ENCODE measurements around the gene TNFRSF14.

TNFRSF14 gene

GRCh38 chr1:2612591-2613365 is 56.6 kb downstream of the TNFRSF14 start:
- H3K4ac ChIP-seq (ENCODE audit: low read length), result no peak overlapping the region
- H3K36me3 ChIP-seq (replicated peaks in 1 of 2; ENCODE audit: control insufficient read depth in 2 of 2, insufficient read depth in 2 of 2, low read length in 2 of 2), result no peaks in the 10 kb centered on the region
- H3K4me1 ChIP-seq (ENCODE audit: control insufficient read depth in 2 of 2, insufficient read depth in 1 of 2, low read depth in 1 of 2, low read length in 2 of 2), result peaks cover under 1 to 7% of the 10 kb centered on the region in 2 donors
- no peak overlapping the region for H2BK5ac ChIP-seq (ENCODE audit: low read length)
- H3K9me3 ChIP-seq (replicated peaks in 1 of 2; ENCODE audit: control insufficient read depth in 2 of 2, insufficient read depth in 1 of 2, low read depth in 1 of 2, low read length in 2 of 2), result peaks cover 0 to 6% of the 10 kb centered on the region in 2 donors
- no peak overlapping the region for H2AFZ ChIP-seq (ENCODE audit: low read length)
- peak overlapping the region; percentile 30 for H2BK15ac ChIP-seq (ENCODE audit: low read length)
- H3K9ac ChIP-seq (ENCODE audit: low read depth, low read length, poor library complexity), result no peak overlapping the region
- no peak overlapping the region for H4K8ac ChIP-seq (ENCODE audit: low read depth, low read length)
- H4K91ac ChIP-seq (ENCODE audit: low read depth, low read length, poor library complexity), result no peak overlapping the region
- peak overlapping the region; percentile 19 for H3K18ac ChIP-seq (ENCODE audit: low read length)
- H2BK120ac ChIP-seq (ENCODE audit: low read depth, low read length), result no peak overlapping the region
- no peak overlapping the region for H3K14ac ChIP-seq (ENCODE audit: low read length)
- no peak overlapping the region for H3K4me2 ChIP-seq (ENCODE audit: insufficient read depth, low read length, poor library complexity, severe bottlenecking)
- no peak overlapping the region for H3K4me3 ChIP-seq (ENCODE audit: low read length in 2 of 2)
- no peak for DNase-seq (ENCODE audit: low spot score)
- no peak overlapping the region for H3K23ac ChIP-seq (ENCODE audit: low read depth, low read length, poor library complexity)
- no peak overlapping the region for H2BK12ac ChIP-seq (ENCODE audit: low read length)
- no CpG with 5 or more reads among the region's 11 CpGs for WGBS, 2 donors (ENCODE audit: extremely low coverage in 2 of 2, insufficient read length in 2 of 2, insufficient replicate concordance in 1 of 2)
- H3K27me3 ChIP-seq (ENCODE audit: control insufficient read depth in 3 of 3, insufficient read depth in 3 of 3, low read depth in 1 of 3, low read length in 3 of 3), result peaks cover 0 to 18% (median 2%) of the 10 kb centered on the region in 3 experiments
- no peak overlapping the region for H3K27ac ChIP-seq (replicated peaks; ENCODE audit: low read length)
- H2AK5ac ChIP-seq (ENCODE audit: low read depth, low read length), result peak overlapping the region; percentile 12
- H3K79me1 ChIP-seq (ENCODE audit: low read depth, low read length), result no peaks in the 10 kb centered on the region

Data from neuronal stem cell (in vitro differentiated cells).